K562 treated with DMSO at 1 percent for 12 hours (cell line): ENCODE results near the gene PIK3C2A. TPM values are rescaled to one million over a fixed set of nuclear protein-coding genes. Genes with fewer than 3 reads are reported as not detected.

Experiments
- total RNA-seq: library from RNA; unstranded; fragments of 300-600 nt; gene quantifications from 2 replicates; pipeline ENCODE4 v1.2.3, GENCODE V29; 2022; ENCODE audit not compliant: insufficient read depth

PIK3C2A gene, protein sequence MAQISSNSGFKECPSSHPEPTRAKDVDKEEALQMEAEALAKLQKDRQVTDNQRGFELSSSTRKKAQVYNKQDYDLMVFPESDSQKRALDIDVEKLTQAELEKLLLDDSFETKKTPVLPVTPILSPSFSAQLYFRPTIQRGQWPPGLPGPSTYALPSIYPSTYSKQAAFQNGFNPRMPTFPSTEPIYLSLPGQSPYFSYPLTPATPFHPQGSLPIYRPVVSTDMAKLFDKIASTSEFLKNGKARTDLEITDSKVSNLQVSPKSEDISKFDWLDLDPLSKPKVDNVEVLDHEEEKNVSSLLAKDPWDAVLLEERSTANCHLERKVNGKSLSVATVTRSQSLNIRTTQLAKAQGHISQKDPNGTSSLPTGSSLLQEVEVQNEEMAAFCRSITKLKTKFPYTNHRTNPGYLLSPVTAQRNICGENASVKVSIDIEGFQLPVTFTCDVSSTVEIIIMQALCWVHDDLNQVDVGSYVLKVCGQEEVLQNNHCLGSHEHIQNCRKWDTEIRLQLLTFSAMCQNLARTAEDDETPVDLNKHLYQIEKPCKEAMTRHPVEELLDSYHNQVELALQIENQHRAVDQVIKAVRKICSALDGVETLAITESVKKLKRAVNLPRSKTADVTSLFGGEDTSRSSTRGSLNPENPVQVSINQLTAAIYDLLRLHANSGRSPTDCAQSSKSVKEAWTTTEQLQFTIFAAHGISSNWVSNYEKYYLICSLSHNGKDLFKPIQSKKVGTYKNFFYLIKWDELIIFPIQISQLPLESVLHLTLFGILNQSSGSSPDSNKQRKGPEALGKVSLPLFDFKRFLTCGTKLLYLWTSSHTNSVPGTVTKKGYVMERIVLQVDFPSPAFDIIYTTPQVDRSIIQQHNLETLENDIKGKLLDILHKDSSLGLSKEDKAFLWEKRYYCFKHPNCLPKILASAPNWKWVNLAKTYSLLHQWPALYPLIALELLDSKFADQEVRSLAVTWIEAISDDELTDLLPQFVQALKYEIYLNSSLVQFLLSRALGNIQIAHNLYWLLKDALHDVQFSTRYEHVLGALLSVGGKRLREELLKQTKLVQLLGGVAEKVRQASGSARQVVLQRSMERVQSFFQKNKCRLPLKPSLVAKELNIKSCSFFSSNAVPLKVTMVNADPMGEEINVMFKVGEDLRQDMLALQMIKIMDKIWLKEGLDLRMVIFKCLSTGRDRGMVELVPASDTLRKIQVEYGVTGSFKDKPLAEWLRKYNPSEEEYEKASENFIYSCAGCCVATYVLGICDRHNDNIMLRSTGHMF (N-terminal part only)
- 1.1 and 14.5 TPM in 2 replicates for total RNA-seq

DNA sequence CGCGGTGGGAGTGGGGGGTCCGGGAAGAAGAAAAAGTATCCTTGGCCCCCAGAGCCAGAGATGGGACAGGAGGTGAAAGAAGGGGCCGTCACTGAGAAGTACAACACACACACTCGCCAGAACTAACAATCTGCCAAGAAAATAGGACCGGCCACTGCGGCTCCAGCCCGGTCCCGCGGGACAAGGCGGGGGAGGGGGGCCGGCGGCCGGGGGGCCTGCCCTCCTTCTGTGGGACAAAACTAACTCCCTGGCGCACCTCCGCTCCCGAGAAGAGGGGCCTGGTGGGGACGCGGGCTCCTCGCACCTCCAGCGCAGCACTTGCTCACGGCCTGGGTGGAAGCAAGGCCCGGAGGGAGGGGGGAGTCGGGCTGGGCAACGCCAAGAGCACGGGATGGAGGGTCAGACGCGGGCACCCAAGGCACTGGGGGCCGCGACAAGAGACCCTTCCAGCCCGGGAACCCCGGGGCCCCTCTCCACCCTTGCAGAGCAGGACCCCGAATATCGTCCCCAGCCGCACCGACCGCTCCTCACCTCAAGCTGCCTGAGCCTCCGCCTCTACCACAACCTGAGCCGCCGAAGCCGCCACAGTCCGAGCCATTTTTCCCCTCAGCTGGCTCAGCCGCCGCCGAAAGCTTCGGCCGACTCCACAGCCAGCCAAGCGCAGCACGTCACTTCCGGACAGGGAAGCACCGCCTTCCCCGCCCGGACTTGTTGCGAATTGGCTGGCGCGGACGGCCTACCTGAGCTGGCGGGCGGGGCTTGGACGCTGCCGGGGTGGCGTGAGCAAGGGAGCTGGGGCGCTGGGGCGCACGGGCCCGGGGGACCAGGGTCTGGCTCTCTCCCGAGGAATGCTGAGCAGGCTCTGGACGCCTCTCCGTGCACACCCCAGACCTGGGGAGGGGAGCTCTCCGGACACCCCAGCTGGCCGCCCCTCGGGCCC is at the start of gene PIK3C2A:
Gene PIK3C2A (minus strand): TSS at position 670 of the 940 bp plus-strand sequence. CDS start 38,245 bp downstream, outside the sequence.

Other genes starting within 250 kb of the PIK3C2A start
- not detected in 2 replicates for gene PLEKHA7, start 193.6 kb downstream of the PIK3C2A start, total RNA-seq
- 2,227 and 2,724 TPM in 2 replicates for gene RPS13, start 130.3 kb downstream of the PIK3C2A start, total RNA-seq
- gene NUCB2, start 68.8 kb upstream of the PIK3C2A start, total RNA-seq: 90.2 and 126 TPM in 2 replicates
- gene NCR3LG1, start 143.8 kb upstream of the PIK3C2A start, total RNA-seq: 0.76 and 9.0 TPM in 2 replicates
- 1.5 and 5.6 TPM in 2 replicates for gene KCNJ11, start 180.7 kb upstream of the PIK3C2A start, total RNA-seq